Ovary (tissue), 9 donors: ENCODE results near the gene ATP2A2. TPM values are rescaled to one million over a fixed set of nuclear protein-coding genes. Genes with fewer than 3 reads are reported as not detected.

Experiments
- DNase-seq, 5 donors: peaks; one replicate each; pipeline ENCODE4 v3.0.0-alpha.2; 2019 to 2020
- H3K27ac ChIP-seq, 2 donors: fragments of 200-600 bp; one replicate each; pipeline versions ENCODE4 v1.5.1 to v1.8.0; 2019 to 2022
- H3K27me3 ChIP-seq: fragments of 200-600 bp; one replicate; pipeline ENCODE4 v1.8.0; 2022
- H3K36me3 ChIP-seq: fragments of 200-600 bp; sonication (generic); one replicate; pipeline ENCODE4 v1.5.1; 2019
- H3K4me1 ChIP-seq: one replicate; pipeline ENCODE4 v1.8.1; 2013; ENCODE audit warnings: mild to moderate bottlenecking, moderate library complexity; ENCODE audit not compliant: insufficient read depth
- H3K4me3 ChIP-seq: fragments of 200-600 bp; sonication (generic); one replicate; pipeline ENCODE4 v1.5.1; 2017
- H3K9me3 ChIP-seq, 2 donors: fragments of 200-600 bp in 1 of 2; sonication (generic) in 1 of 2; one replicate each; pipeline versions ENCODE4 v1.5.1 to v1.8.1; 2013 to 2019; ENCODE audit warnings: mild to moderate bottlenecking in 1 of 2, moderate library complexity in 1 of 2
- CTCF ChIP-seq, 3 donors: fragments of 450-650 bp in 2 of 3; fragments of 200-600 bp in 1 of 3; IDR thresholded peaks; one replicate each; pipeline versions ENCODE4 v1.5.1 to v1.8.0; 2016 to 2022; ENCODE audit warnings: antibody characterized with exemption in 3 of 3, mild to moderate bottlenecking in 1 of 3
- EP300 ChIP-seq: sonication (generic); formaldehyde crosslinking; IDR thresholded peaks from one replicate; pipeline ENCODE4 v1.6.1; 2017; ENCODE audit warnings: antibody characterized with exemption
- POLR2A ChIP-seq: fragments of 450-650 bp; IDR thresholded peaks from one replicate; pipeline ENCODE4 v1.6.1; 2017; ENCODE audit warnings: antibody characterized with exemption, mild to moderate bottlenecking, moderate library complexity
- WGBS, 3 donors: extraction: QIAGEN DNeasy Blood & Tissue Kit in 1 of 3; methylation state at CpG; one replicate each; pipeline versions ENCODE4 v1.1.5 to v1.1.7; 2013 to 2017; 5-methylcytosine and 5-hydroxymethylcytosine counted together
- intact Hi-C, 4 donors: fragments of 100-400 bp; cut with DNase I; formaldehyde crosslinking; loops; one replicate each; pipeline versions ENCODE4 v1.11.0 to v1.15.1; 2022 to 2023
- polyA plus RNA-seq, 2 donors: library from polyadenylated mRNA; stranded (reverse); fragments of 200-250 nt in 1 of 2; fragments of 350-450 nt in 1 of 2; fragmentation: Illumina TruSeq in 1 of 2; extraction: RNeasy Lipid Tissue Mini Kit (QIAGEN cat#74804) in 1 of 2; gene quantifications; one replicate each; pipeline ENCODE4 v1.2.3, GENCODE V29; 2013 to 2014
- total RNA-seq, 7 donors: library from RNA; depleted of rRNA in 2 of 7; stranded (reverse); fragments of >200 nt in 2 of 7; fragmentation: NEBNext Ultra II Directional in 3 of 7; extraction: Animal tissue kit (Norgen Biotek cat#: 25700) in 3 of 7; gene quantifications; one replicate each; pipeline versions ENCODE4 v1.1.0 to v1.2.4, GENCODE V29; 2016 to 2023
- donor health status: DM: no; HTN: no; CAD: no; lungs with moderate emphysema.
- donor health status: DM: no; HTN: no; CAD: no.
- donor health status: Bipolar disorder and iron deficiency.
- donor health status: DM: yes; HTN: yes; CAD: no.
- donor health status: DM: no; HTN: no; CAD: no.
- donor health status: DM: yes; HTN: yes; CAD: no.

Gene ATP2A2
- total and polyA plus RNA-seq, 9 donors = 54.2 to 183 (median 137) TPM

- H3K27ac ChIP-seq = no peak overlapping the region
- no peaks in the 10 kb centered on the region for H3K27me3 ChIP-seq
- peaks cover 4% of the 10 kb centered on the region for H3K4me1 ChIP-seq
- 66 to 74% (median 74%) methylated on average over 3 of the region's 3 CpGs for WGBS, 3 donors
- H3K36me3 ChIP-seq = no peaks in the 10 kb centered on the region
- DNase-seq = no peak
- TF ChIP-seq EP300 = no peak
- TF ChIP-seq POLR2A = no peak
- TF ChIP-seq CTCF (IDR thresholded peaks at IDR 0.05) = no peak
- intact Hi-C loops = no loop called here
- H3K9me3 ChIP-seq = no peaks in the 10 kb centered on the region
- H3K4me3 ChIP-seq = no peak overlapping the region
These were observed 49.1 kb downstream of the ATP2A2 start for GRCh38 chr12:110330124-110330523.

- Histone ChIP-seq H3K27me3 (no peaks in the 10 kb centered on the region), H3K36me3 (no peaks in the 10 kb centered on the region), H3K27ac (no peak overlapping the region), H3K9me3 (no peaks in the 10 kb centered on the region), H3K4me1 (peaks cover 4% of the 10 kb centered on the region), H3K4me3 (no peak overlapping the region)
- intact Hi-C loops = no loop called here
- DNase-seq = no peak
- no peak for TF ChIP-seq POLR2A
- TF ChIP-seq EP300 = no peak
- no peak for TF ChIP-seq CTCF (IDR thresholded peaks at IDR 0.05)
These were observed 49.5 kb downstream of the ATP2A2 start for GRCh38 chr12:110330544-110330943.

- Histone ChIP-seq H3K9me3 (no peaks in the 10 kb centered on the region), H3K36me3 (no peaks in the 10 kb centered on the region), H3K4me1 (peaks cover 4% of the 10 kb centered on the region), H3K4me3 (no peak overlapping the region), H3K27me3 (no peaks in the 10 kb centered on the region), H3K27ac (no peak overlapping the region)
- TF ChIP-seq CTCF (IDR thresholded peaks at IDR 0.05) (no peak), EP300 (no peak), POLR2A (no peak)
- no peak for DNase-seq
- intact Hi-C loops = no loop called here
These were observed 52.2 kb downstream of the ATP2A2 start for GRCh38 chr12:110333201-110333600.

GRCh38 chr12:110335481-110336045 is 54.5 kb downstream of the ATP2A2 start:
- Histone ChIP-seq H3K4me3 (no peak overlapping the region), H3K27me3 (no peaks in the 10 kb centered on the region), H3K4me1 (peaks cover 3% of the 10 kb centered on the region), H3K36me3 (no peaks in the 10 kb centered on the region), H3K9me3 (no peaks in the 10 kb centered on the region), H3K27ac (no peak overlapping the region)
- intact Hi-C loops = no loop called here
- 85 to 89% (median 87%) methylated on average over 4 of the region's 4 CpGs for WGBS, 3 donors
- no peak for DNase-seq
- TF ChIP-seq POLR2A (no peak), CTCF (IDR thresholded peaks at IDR 0.05) (no peak), EP300 (no peak)
